ENCODE measurements around the gene LDLRAD2.
"Not testable (repeated sequence)": the region's sequence is repeated elsewhere in the genome, so short reads cannot be mapped to it uniquely, and the experiment has no call there.

LDLRAD2 gene, protein sequence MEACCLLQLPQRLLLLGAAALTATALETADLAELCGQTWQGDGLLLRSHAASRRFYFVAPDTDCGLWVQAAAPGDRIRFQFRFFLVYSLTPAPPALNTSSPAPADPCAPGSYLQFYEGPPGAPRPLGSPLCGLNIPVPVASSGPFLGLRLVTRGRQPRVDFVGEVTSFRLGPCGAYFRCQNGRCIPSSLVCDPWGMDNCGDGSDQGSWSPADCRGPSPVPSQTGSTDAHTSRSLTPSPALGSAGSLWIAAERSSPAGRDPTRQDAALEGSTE

DNA sequence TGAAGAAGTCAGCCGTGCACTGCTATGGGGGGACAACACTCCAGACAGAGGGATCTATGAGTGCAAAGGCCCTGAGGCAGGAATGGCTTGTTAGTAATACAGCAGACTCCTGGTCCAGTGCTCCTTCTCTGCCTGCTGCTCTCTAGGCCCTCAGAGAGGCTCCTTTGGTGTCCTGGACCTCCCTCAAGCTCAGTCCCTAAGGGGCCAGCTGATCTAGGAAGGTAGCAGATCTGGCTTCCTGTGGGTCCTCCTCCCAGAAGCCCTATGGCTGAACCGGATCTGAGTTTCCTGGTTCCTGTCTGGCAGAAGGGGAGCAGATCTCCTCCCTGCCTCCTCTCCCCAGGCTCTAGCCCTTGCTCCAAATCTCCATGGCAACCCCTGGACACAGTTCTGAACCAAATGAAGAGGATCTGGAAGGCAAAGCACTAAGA lies at the start of gene LDLRAD2:
LDLRAD2 (plus strand) TSS at position 391 of the 431 bp plus-strand sequence. CDS start 187 bp downstream, outside the sequence.
- in situ Hi-C loops (cut with MboI; ENCODE audit: low sequenced_read_pairs): no loop called here

DNA sequence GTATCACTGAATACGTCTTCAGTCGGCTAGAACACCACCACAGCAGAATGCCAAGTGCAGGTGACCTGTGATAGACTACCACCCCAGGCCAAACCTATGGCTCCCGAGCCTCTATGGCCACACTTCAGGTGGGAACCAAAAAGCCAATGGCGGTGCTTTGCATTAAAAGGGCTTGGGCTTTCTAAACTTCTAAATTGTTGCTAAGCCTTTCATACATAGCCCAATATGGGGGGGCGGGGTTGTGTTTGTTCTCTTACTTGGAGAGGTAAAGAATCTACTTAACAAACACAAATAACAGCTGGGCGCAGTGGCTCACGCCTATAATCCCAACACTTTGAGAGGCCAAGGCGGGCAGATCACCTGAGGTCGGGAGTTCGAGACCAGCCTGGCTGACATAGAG lies 48.8 kb upstream of the LDLRAD2 start:
- in situ Hi-C loops (cut with MboI; ENCODE audit: low sequenced_read_pairs): no loop called here

DNA sequence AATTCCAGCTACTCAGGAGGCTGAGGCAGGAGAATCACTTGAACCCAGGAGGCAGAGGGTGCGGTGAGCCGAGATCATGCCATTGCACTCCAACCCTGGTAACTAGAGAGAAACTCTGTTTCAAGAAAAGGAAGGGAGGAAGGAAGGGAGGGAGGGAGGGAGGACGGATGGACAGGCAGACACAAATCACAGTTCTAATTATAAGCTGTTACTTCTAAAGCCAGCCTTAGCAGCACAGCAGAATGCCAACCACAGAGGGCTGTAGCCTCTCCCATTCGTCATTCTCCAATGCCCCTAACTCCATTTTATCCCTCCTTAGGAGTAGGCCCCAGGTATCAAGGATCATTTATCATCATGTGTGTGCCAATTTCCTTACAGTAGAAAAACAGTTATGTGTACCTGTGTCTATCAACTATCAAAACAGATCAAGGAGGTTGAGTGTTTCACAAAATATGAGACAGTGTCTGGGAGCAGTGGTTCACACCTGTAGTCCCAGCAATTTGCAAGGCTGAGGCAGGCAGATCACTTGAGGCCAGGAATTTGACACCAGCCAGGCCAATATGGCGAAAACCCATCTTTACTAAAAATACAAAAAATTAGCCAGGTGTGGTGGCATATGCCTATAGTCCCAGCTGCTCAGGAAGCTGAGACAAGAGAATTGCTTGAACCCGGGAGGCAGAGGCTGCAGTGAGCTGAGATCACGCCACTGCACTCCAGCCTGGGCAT lies 48.2 kb upstream of the LDLRAD2 start:
- in situ Hi-C loops (cut with MboI; ENCODE audit: low sequenced_read_pairs): no loop called here

DNA sequence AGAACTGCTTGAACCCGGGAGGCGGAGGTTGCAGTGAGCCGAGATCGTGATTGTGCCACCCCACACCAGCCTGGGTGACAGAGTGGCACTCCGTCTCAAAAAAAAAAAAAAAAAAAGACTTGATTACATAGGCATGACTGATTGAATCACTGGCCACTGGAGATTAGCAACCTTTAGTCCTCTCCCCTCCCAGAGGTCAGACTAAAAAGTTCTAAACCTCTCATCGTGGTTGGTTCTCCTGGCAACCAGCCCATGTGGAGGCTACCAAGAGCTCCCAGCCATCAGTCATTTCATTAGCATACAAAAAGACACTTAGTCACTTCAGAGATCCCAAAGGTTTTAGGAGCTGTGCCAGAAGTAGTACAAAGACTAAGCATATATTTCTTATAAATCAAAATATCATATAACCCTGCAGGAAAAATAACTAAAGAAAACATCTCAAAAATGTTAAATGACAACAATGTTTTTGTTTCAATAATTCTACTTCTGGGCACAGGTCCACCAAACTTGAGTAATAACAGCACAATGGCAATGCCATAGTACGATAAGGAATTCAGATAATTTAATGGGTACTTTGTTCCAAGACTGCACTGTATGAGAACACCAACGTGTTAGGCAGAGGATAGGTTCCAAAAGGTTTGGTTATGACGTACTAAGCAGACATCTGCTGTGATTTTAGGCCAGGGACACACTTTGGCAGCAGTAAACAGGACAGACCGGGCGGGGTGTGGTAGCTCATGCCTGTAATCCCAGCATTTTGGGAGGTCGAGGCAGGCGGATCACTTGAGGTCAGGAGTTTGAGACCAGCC lies 47.2 kb upstream of the LDLRAD2 start:
- in situ Hi-C loops (cut with MboI; ENCODE audit: low sequenced_read_pairs): no loop called here

DNA sequence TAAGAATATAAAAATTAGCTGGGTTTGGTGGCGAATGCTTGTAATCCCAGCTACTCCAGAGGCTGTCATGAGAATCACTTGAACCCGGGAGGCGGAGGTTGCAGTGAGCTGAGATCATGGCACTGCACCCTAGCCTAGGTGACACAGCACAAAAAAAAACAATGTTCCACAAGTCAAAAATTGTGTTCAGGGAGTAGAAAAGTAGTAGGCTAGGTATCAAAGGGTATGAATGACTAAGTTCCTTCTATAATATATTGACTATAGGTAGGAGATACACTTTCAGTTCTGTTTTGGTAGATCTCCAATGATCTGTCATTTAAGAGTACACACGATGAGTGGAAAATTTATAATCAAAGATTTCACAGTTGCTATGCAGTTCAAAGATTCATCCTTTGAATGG lies 45.9 kb upstream of the LDLRAD2 start:
- in situ Hi-C loops (cut with MboI; ENCODE audit: low sequenced_read_pairs): no loop called here

DNA sequence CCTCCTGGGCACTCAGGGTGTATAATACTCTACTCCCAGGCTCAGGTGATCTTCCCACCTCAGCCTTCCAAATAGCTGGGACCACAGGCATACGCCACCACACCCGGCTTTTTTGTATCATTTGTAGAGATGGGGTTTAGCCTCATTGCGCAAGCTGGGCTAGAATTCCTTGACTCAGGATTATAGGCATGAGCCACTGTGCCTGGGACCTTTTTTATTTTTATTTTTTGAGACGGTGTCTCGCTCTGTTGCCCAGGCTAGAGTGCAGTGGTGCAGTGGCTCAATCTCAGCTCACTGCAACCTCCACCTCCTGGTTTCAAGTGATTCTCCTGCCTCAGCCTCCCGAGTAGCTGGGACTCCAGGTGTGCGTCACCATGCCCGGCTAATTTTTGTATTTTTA lies 45.0 kb upstream of the LDLRAD2 start:
- in situ Hi-C loops (cut with MboI; ENCODE audit: low sequenced_read_pairs): not testable (repeated sequence)

DNA sequence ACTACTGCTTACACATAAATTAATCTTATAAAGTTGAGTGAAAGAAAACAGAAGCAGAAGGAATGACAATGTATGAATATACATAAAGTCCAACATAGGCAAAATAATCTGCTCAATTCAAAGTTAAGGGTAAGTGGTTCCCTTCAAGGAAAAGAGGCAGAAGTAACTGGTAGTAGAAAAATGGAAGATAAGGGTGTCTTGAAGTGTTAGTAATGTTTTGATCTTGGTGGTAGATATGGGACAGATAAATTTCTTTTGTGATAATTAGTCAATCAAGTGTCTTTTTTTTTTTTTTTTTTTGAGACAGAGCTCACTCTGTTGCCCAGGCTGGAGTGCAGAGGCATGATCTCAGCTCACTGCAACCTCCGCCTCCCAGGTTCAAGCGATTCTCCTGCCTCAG lies 41.9 kb upstream of the LDLRAD2 start:
- in situ Hi-C loops (cut with MboI; ENCODE audit: low sequenced_read_pairs): no loop called here

DNA sequence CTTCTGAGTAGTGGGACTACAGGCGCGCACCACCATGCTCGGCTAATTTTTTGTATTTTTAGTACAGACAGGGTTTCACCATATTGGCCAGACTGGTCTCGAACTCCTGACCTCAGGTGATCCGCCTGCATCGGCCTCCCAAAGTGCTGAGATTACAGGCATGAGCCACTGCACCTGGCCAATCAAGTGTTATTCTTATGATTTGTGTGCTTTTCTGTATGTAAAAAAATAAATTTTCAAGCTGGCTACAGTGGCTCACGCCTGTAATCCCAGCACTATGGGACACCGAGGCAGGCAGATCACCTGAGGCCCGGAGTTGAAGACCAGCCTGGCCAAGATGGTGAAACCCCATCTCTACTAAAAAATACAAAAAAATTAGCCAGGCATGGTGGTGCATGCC lies 41.5 kb upstream of the LDLRAD2 start:
- in situ Hi-C loops (cut with MboI; ENCODE audit: low sequenced_read_pairs): not testable (repeated sequence)

DNA sequence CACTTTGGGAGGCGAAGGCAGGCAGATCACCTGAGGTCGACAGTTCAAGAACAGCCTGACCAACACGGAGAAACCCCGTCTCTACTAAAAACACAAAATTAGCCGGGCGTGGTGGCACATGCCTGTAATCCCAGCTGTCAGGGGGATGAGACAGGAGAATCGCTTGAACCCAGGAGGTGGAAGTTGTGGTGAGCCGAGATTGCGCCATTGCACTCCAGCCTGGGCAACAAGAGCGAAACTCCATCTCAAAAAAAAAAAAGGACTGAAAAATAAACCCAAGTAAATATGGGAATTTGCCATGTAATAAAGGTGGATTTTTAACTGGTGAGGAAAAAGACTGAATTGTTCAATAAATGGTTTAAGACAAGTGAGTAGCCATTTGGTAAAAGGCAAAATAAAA lies 40.4 kb upstream of the LDLRAD2 start:
- in situ Hi-C loops (cut with MboI; ENCODE audit: low sequenced_read_pairs): not testable (repeated sequence)

DNA sequence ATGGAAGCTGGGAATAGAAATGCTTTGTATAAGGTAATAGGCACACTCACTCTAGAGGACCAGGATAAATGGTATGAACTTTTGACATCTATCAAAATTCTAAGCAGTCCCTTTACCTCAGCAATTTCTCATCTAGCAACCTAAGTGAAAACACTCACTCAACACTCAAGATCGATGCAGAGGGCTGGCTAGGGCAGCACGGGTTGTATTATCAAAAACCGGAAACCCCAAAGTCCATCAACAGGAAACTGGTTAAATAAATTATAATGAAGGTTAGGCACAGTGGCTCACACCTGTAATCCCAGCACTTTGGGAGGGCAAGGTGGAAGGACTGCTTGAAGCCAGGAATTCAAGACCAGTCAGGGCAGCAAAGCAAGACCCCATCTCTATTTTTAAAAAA lies 38.5 kb upstream of the LDLRAD2 start:
- in situ Hi-C loops (cut with MboI; ENCODE audit: low sequenced_read_pairs): no loop called here

DNA sequence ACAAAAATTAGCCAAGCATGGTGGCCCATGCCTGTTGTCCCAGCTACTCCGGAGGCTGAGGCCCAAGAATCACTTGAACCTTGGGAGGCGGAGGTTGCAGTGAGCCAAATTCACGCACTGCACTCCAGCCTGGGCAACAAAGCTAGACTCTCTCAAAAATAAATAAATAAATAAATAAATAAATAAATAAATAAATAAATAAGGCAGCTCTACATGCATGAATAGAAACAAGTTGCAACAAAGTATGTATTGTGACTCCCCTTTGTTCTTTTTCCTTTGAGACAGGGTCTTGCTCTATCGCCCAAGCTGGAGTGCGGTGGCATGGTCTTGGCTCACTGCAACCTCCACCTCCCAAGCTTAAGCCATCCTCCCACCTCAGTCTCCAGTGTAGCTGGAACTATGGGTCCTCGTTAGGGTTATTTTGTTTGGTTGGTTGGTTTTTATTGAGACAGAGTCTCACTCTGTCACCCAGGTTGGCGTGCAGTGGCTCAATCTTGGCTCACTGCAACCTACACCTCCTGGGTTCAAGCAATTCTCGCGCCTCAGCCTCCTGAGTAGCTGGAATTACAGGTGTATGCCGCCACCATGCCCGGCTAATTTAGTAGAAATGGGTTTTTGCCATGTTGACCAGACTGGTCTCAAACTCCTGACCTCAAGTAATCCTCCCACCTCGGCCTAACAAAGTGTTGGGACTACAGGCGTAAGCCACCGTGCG lies 37.1 kb upstream of the LDLRAD2 start:
- in situ Hi-C loops (cut with MboI; ENCODE audit: low sequenced_read_pairs): no loop called here

DNA sequence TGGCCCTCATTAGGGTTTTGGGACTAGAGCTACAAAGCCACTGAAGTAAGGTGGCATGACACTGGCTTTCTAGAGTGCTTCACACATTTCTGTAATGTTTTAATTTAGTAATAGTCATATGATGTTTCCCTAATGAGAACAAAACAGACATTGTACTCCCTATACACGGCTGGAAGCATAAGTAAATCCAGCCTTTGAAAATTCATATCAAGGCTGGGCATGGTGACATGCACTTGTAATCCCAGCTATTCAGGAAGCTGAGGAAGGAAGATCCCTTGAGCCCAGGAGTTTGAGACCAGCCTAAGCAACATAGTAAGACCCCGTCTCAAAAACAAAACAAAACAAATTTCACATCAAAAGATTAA lies 36.5 kb upstream of the LDLRAD2 start:
- in situ Hi-C loops (cut with MboI; ENCODE audit: low sequenced_read_pairs): no loop called here

DNA sequence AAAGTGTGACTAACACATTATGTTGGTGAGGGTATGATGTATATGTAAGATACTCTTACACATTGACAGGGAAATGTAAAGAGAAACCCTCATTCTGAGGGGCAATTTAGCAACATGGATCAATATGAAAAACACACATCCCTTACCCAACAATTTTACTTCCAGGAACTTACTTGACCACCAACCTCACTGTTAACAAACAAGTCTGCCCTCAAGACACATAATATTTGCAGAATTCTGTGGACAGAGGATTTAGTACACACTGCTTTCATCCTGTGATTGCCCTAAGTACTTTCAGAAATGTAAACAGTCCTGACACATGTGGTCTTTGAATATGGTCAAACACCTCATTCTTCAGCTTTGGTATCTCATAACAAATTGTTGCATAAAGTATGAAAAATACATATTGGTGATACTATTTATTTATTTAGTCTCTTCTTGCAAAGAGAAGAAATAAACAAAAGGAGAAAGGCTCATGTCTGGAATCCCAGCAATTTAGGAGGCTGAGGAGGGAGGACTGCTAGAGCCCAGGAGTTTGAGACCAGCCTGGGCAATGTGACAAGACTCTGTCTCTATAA lies 36.0 kb upstream of the LDLRAD2 start:
- in situ Hi-C loops (cut with MboI; ENCODE audit: low sequenced_read_pairs): no loop called here

DNA sequence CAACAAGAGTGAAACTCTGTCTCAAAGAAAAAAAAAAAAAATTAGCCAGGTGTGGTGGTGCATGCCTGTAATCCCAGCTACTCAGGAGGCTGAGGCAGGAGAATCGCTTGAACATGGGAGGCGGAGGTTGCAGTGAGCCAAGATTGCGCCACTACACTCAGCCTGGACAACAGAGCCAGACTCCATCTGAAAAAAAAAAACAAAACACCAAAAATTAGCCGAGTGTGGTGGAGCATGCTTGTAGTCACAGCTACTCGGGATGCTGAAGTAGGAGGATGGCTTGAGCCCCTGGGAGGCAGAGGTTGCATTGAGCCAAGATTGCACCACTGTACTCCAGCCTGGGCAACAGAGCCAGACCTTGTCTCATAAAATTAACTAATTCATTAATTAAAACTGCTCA lies 35.1 kb upstream of the LDLRAD2 start:
- in situ Hi-C loops (cut with MboI; ENCODE audit: low sequenced_read_pairs): not testable (repeated sequence)

DNA sequence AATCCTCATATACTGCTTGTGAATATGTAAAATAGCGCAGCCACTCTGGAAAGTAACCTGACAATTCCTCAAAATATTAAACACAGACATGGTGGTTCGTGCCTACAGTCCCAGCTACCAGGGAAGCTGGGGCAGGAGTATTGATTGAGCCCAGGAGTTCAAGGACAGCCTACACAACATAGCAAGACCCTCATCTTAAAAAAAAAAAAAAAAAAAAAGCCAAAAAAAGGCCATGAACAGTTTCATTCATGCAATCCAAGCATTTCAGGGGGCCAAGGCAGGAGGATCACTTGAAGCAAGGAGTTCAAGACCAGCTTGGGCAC lies 33.7 kb upstream of the LDLRAD2 start:
- in situ Hi-C loops (cut with MboI; ENCODE audit: low sequenced_read_pairs): no loop called here

DNA sequence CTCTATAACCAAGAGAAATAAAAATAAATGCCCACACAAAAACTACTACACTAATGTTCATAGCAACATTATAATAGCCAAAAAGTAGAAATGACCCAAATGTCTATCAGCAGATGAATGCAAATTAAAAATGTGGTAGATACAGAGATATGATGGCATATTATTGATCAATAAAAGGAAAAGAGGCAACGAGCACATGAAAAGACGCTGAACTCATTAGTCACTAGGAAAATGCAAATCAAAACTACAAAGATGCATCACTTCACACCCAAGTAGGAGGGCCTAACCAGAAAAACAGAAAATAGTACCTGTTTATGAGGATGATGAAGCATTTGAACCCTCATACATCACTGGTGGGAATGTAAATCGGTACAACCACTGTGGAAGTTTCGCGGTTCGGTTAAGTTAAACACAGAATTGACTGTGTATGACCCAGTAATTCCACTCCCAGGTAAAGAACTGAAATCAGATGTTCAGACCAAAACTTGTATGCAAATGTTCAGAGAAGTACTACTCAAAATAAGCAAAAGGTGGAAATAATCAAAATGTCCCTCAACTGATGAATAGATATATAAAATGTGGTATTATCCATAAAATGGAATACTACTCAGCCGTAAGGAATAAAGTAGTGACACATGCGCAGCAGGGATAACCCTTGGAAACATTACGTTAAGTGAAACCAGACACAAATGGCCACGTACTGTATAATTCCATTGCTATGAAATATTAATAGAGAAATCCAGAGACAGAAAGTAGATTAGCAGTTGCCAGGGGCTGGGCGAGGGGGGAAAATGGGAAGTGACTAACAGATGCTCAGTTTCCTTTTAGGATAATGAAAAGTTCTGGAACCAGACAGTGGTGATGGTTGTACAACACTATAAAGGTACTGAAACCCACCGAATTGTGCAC lies 32.2 kb upstream of the LDLRAD2 start:
- in situ Hi-C loops (cut with MboI; ENCODE audit: low sequenced_read_pairs): no loop called here

DNA sequence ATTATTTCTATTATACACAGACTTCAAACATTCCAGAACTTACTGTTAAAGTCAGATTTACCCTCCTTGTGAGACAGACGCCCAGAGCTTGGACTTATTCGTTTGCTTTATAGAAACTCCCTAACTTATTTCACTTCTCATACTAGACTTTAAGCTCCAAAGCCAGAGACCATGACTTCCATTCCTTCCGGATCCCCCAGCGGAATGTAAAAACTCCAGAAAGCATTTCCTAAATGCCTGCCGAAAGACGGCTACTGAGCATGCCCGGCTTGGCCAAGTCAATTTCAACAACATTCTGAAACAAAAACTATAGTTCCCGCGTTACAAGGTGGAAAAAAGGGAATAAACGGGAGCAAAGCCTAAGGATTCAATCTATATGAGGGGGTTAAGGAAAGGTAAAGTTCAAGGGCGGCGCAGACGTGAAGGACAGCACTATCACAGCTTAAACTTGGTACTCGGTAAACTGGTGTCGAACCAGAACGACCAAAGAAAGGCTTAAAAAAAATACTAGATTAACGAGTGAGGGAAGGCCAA lies 30.2 kb upstream of the LDLRAD2 start:
- in situ Hi-C loops (cut with MboI; ENCODE audit: low sequenced_read_pairs): no loop called here

DNA sequence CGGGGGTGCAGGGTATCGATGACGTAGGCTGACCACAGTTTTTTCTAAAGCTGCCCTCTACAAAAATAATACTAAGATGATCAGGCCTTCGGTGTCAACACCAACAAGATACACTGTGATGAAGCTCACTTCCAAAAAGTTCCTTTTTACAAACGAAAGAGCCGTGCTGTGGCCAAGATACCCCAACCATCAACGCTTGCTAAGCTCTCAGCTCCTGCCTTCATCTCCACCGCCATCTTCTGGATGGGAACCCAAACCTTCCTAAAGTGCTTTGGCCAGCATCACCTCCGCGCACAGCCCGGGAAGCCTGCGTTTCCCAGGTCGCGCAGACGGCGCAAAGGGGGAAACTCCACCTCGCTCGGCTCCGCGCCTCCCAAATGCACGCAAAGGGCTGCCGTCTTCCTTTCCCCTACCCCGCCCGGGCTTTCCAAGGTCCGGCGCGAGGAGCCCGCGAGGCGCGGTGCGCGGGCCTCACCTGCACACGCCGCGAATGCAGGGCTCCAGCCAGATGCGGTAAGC lies 29.7 kb upstream of the LDLRAD2 start:
- in situ Hi-C loops (cut with MboI; ENCODE audit: low sequenced_read_pairs): no loop called here

DNA sequence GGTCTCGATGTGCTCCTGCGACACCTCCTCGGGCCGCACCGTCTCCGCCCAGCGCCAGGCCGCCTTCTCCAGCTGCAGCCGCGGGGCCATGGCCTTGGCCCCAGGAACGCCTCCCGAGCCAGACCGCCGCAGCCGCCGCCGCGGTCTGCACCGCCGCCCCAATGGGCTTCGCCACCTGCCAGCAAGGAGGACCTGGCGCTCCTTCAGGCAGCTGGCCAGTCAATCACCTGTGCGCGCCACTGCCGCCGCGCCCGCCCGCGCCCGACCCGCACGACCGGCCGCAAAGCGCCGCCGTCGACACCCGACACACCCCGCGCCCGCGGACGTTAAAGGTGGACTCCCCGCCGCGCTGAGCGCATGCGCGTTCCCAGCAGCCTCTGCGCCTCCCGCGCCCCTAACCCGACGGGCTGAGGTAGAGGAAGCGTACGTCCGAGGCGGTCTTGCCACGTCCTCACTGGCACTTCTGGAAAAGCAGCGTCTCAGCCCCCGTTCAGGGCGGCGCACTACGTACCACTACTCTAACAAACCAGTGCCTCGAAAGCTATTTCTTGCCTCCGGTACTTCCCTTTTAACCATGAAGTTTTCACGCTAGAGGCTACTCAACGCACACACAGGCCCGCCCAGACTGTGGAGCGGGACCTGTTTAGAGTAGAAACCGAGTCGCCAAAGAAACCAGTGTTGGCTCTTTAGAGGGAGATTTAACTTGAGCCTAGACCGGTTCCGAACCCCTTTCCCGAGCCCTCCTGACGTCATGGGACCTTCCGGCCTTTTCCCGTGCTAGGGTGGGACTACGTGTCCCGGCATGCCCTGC lies 29.0 kb upstream of the LDLRAD2 start, which contains the start of gene USP48:
USP48 (minus strand) TSS at position 282 of the 811 bp plus-strand sequence; CDS start at position 90, 192 bp downstream.
- in situ Hi-C loops (cut with MboI; ENCODE audit: low sequenced_read_pairs): no loop called here

Measured in hTERT RPE-1 (cell line).